Hepatocyte (in vitro differentiated cells): ENCODE data around the gene AK3.

Source experiments
- EZH2phosphoT487 ChIP-seq: fragments of 200-600 bp; sonication (generic); IDR thresholded peaks from one replicate; pipeline ENCODE4 v1.6.1; 2018; ENCODE audit warnings: antibody characterized with exemption, mild to moderate bottlenecking, low read depth, moderate library complexity; ENCODE audit not compliant: unreplicated experiment, severe bottlenecking
- TF ChIP-seq, protein P1 (sequence below): fragments of 200-600 bp; sonication (generic); IDR thresholded peaks from 2 replicates; pipeline ENCODE4 v1.5.1; 2016; ENCODE audit warnings: antibody characterized with exemption, mild to moderate bottlenecking; ENCODE audit not compliant: poor library complexity

GRCh38 chr9:4670591-4670990 is 70.4 kb downstream of the AK3 start:
- TF ChIP-seq, protein P1, sequence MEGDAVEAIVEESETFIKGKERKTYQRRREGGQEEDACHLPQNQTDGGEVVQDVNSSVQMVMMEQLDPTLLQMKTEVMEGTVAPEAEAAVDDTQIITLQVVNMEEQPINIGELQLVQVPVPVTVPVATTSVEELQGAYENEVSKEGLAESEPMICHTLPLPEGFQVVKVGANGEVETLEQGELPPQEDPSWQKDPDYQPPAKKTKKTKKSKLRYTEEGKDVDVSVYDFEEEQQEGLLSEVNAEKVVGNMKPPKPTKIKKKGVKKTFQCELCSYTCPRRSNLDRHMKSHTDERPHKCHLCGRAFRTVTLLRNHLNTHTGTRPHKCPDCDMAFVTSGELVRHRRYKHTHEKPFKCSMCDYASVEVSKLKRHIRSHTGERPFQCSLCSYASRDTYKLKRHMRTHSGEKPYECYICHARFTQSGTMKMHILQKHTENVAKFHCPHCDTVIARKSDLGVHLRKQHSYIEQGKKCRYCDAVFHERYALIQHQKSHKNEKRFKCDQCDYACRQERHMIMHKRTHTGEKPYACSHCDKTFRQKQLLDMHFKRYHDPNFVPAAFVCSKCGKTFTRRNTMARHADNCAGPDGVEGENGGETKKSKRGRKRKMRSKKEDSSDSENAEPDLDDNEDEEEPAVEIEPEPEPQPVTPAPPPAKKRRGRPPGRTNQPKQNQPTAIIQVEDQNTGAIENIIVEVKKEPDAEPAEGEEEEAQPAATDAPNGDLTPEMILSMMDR = no peak
- TF ChIP-seq EZH2phosphoT487 = no peak
